Fibroblast of skin of scalp (primary cell): ENCODE data around the gene HORMAD2.

Source experiments
- DNase-seq: peaks from one replicate; pipeline ENCODE4 v3.0.0-alpha.2; 2013

Gene HORMAD2

DNA sequence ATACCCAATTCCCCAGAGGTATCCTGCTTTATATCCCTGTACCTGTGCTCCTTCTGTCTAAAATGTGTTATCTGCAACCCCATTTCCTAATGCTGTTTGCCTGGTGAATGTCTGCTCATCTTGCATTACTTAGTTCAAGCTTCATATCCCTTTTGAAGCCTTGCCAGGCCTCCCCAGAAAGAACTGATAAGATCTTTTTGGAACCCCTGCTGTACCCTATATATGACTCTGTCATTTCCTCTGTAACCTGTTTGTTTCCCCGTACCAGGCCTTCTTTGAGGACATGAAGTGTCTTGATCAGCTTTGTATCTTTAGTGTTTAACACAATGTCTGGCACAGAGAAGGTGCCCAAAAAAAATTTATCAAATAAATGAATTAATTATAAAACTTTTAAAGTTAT lies 88.7 kb downstream of the HORMAD2 start:
- no peak for DNase-seq

DNA sequence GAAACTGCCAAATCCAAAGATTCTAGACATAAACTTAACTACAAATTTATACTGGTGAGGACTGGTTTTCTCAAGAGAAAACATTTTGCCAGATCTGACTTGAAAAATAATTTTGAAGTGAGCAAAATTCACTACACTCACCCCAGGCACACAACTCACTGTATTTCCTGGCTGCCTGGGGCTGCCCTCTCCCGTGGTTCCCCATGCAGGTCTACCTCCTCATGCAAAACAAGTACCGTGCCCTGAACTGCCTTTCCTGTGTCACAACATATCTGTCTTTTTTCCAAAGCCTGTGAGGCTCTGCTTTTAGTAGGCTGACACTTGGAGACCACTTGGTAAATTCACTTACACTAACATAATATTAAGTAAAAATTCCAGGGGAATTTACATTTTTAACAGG lies 89.9 kb downstream of the HORMAD2 start:
- no peak for DNase-seq

DNA sequence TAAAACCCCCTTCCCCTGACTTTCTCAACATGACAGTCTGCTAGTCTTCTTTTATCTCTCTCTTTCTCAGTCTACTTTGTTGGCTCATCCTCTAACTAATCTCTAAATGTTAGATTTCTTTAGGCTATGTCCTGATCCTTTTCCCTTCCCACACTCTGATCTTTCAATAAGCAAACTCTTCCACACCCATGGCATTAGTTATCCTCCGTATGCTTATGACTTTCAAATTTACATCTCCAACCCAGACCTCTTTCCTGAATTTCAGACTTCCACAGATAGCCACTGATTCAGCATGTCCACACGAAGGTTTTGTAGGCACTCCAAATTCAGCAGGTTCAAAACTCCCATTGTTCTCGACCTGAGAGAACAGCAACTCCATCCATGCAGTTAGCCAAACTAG lies 90.7 kb downstream of the HORMAD2 start:
- no peak for DNase-seq

DNA sequence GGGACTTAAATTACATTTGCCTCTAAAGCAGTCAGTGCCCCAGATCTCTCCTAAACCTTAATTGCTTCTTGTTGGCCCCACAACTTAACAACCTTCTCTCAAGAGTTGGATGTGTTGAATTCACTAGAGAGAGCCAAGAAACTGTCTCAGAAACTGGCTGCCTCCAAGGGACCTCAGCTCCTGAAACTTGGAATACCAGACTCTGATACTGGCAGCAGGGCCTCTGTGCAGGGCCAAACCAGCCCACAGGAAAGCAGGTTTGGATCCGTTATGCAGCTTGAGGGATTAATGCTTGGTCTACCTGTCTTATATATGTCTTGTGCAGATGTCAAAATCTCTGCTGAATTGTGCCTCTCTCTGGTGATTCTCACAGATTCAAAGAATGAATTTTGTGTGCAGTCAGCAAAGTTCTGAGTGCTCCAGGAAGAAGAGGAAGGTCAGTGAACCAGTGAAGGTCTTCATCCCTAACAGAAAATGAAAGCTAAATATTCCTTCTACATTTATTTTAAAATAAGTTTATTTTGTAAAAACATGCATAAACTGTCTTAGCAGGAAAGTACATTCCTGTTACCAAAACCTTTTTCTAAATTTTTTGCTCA lies 95.5 kb downstream of the HORMAD2 start:
- no peak for DNase-seq

DNA sequence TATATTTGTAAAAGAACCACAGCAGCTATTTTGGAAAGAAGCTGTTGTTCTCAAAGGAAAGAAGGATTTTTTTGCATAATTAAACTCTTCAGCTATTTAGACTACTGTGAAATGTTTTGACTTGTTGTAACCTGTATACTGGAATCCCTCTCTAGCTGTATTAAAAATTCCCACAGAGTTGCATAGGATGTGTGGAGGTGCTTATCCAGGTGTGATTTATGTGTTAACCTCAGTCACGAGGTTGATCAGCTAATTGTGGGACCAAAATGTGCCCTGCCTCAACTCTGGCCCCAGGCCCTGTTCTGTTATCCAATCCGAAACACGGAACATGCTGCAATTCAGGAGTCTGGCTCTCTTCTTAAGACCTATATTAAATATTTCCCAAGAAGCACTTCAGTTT lies 96.2 kb downstream of the HORMAD2 start:
- DNase-seq: no peak

DNA sequence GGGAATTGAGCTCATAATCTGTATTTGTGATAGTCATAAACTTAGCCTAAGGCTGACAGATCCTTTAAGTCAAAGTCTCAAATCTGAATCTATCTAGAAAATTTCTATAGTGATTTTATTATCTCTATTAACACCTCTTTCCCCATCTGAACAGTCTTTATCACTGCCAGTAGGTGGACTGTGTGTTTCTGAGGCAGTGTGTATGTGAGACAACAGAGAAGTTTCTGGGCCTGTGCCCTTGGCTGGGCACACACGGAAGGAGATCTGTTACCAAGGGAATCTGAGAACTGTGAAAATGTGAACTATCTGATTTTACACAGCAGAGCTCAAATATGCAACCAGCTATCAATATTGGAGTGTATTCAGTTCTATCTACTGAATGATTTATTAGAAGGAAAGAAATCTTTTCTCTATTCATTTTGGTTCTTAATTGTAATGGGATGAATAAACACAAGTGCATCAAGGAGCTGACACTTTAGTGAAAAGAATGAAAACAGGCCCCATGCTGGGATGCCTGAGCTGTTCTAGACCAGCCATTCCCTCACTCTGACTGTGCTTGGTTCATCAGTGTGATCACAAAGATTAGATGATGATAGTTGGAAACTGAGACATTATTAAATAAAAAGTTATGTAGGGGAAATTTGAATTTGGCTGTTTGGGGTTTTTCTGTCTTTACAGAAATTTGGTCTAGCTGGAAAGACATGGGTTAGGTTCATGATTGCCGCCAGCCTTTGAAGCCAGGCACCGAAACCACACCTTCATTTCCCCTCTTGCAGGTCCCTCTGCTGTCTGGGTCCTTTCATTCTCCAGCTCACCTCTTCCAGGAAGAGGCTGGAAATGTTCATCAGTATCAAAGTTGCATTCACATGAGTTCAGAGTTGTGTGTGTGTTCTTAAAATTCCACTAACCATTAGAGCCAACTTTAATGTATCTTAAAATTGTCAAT lies 98.2 kb downstream of the HORMAD2 start:
- DNase-seq: peak; percentile 55

DNA sequence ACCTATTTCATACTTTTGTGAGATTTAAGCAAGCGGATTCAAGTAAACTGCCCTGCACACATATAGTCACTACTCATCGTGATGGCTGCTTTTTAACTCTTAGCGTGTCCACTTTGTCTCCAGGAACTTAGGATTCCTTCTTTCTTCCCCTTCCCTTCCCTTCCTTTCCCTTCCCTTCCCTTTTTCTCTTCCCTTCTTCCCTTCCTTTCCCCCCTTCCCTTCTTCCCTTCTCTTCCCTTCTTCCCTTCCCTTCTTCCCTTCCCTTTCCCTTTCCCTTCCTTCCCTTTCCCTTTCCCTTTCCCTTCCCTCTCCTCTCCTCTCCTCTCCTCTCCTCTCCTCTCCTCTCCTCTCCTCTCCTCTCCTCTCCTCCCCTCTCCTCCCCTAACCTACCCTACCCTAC lies 100.4 kb downstream of the HORMAD2 start:
- no peak for DNase-seq

DNA sequence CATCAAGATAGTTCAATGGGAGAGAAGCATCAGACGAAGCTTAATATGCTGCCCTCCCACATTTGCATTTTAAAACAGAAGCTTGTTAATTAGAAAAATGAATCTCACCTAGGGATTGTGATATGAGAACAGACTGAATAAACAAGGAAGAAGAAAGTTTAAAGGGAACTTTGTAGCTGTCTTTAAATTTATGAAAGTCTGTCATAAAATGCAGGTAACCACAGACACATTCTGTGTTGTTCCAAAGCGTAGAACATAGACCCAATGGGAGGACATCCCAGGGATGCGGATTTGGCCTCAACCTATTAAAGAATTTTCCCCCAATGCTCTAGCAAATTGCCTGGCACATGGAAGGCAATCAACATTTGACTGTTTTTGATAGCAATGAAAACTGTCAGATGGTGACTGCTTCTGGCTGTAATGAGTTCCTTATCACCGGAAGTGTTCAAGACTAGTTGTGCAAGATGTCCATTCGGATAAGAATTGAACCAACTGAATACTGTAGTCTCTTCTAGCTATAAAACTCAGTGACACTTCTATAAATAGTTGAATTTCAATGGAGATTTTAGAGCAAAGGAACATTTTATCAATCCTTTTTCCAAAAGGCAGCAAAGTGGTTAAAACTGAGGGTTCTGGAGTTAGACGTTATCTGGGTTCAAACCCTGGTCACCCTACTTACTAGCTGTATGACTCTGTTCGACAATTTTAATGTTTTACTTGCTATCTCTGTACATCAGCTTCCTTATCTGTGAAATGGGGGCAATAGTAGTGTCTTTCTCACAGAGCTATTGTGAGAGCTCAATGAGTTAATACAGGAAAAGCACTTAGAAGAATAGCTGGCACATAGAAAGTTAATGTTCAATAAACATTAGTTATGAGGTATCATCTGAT lies 101.4 kb downstream of the HORMAD2 start:
- DNase-seq: no peak

DNA sequence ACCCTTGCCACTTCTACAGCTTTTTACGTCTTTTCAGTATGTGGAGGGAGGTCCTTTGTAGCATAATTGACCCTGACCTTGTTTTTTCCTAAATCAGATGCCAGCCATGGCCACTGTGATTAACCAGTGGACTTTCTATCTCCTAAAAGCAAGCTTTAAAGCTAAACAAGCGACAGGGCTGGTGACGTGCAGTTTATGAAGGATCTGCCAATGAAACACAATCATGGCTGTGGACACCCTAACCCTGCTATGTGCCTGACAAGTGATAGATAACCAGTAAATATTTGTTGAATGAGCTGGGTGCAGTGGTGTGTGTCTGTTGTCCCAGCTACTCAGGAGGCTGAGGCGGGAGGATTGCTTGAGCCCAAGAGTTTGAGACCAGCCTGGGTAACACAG lies 102.1 kb downstream of the HORMAD2 start:
- no peak for DNase-seq

DNA sequence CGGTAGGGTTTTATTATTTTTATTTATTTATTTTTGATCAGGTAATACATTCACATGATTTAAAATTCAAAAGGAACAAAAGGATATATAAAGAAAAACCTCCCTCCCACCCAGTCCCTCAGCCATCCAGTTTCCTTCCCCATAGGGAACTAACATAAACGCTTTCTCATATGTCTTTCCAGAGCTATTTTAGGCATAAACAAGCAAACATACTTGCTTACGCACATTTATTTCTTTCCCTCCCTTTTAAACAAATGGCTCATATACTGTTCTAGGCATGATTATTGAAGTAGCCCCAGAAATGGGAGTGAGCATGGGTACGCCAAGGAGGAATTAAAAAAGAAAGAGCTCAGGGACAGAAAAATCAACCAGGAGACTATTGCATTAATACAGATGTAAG lies 102.6 kb downstream of the HORMAD2 start:
- DNase-seq: no peak

DNA sequence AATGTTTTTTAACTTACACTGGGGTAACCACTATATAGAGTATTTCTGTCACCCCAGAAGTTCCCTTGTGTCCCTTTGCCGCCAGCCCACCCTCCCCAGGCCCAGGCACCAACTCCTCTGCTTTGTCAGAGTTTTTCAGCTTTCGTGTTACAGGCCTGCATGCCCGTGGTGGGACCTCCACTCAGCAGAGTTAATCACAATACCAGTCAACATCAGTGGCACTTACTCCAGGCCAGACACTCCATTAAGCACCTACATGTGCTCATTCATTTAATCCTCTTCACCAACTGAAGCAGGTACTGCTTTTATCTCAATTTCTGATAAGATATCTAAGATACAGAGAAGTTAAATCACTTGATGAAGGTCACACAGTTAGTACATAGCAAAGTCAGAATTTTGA lies 103.0 kb downstream of the HORMAD2 start:
- DNase-seq: no peak

DNA sequence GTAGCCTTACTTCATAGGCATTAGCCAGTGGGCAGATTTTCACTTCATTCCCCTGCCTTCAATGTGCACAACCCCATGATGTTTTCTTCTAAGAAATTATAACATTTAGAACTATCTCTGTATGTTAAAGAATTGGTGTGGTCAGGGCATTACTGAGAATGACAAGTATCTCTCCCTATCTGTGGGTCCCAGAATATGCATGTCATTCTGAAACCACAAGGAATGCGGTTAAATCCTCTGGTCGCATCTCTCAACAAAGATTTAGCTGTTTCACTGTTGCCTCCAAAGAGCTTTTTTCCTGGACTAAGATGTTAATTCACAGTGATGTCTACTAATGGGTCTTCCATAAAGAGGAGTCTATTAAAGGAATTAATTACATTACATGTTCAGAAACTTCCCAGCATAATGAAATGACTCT lies 103.6 kb downstream of the HORMAD2 start:
- DNase-seq: peak; percentile 91

DNA sequence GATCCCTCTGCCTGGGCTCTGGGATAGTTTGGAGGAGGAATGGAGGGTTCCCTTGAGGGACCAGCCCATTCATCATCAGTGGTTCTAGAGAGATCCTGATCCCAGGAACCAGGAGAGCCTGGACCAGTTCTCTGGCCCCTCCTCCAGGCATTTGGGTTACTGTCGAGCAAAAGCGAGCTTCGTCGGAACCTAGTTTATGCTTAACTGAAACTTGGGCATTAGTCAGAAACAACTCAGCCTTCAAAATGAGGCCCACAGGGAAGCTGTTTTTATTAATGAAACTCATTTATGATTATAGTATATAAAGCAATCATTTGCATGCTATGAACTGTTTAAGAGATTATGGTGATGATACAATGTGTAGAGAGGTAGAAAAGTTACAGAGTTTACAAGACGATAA lies 104.9 kb downstream of the HORMAD2 start:
- DNase-seq: no peak

DNA sequence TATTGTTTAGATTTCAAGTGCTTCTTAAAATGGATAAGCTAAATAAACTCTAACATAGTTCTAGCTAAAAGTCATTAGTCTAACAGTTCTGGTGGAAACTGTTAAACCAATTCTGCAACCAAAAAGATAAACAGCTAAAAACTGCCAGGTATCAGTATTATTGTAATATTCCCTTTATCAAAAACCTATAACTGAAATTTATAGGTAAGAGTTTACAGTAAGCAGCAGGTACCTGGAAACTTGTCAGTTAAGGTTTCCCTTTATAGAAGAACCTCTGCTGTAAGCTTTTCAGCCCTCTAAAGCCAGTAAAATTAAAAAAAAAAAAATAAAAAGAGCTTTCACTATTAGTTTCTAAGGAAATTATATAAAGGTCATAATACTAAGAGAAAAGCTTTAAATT lies 105.3 kb downstream of the HORMAD2 start:
- no peak for DNase-seq

DNA sequence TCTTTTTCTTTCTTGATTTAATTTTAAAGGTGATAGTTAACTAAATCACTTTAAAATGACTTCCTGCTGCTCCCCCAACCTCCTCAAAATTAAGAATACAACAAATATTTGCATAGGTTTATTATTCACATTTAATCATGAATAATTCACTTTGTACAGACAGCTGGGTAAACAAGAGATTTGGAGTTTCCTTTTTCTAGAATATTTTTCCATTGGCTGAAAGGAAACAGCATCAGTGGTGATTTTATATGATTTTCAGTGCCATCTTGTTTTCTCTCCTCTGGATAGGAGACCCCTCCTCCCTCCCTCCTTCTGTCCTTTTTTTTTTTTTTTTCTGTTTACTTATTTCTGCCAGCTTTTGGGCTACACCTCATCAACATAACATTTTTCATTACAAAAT lies 105.8 kb downstream of the HORMAD2 start:
- no peak for DNase-seq

DNA sequence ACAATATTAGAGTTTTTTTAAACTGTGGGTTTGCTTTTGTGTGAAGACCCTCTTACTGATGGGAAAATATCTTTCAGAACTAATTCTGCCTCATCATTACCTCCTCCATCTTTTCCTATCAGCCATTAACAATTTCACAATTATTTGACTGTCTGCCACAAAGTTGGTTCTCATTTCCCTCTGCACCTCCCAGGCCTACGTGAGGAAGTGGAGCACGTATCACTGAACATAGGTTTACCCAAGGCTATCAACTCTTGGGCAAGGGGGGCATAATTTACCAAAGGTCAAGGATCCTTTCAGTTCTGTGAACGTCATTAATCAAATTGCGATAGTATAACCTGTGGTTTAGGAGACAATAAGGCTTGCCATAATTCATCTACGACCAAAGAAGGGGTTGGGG lies 106.2 kb downstream of the HORMAD2 start:
- no peak for DNase-seq

DNA sequence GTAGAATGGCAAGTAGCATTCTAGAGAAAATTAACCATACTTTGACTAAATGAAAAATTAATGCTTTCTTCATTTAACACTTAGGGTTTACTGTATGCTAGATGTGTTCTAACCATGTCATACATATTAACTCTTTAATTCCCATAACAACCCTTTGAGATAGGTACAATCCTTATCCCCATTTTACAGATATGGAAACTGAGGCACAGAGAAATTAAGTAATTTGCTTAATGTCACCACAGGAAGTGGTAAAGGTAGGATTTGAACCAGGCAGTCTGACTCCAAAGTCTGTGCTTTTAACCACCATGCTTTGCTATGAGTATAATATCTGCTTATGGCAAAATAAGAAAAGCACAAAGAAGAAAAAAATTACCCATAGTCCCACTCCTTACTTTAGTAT lies 106.8 kb downstream of the HORMAD2 start:
- DNase-seq: no peak

DNA sequence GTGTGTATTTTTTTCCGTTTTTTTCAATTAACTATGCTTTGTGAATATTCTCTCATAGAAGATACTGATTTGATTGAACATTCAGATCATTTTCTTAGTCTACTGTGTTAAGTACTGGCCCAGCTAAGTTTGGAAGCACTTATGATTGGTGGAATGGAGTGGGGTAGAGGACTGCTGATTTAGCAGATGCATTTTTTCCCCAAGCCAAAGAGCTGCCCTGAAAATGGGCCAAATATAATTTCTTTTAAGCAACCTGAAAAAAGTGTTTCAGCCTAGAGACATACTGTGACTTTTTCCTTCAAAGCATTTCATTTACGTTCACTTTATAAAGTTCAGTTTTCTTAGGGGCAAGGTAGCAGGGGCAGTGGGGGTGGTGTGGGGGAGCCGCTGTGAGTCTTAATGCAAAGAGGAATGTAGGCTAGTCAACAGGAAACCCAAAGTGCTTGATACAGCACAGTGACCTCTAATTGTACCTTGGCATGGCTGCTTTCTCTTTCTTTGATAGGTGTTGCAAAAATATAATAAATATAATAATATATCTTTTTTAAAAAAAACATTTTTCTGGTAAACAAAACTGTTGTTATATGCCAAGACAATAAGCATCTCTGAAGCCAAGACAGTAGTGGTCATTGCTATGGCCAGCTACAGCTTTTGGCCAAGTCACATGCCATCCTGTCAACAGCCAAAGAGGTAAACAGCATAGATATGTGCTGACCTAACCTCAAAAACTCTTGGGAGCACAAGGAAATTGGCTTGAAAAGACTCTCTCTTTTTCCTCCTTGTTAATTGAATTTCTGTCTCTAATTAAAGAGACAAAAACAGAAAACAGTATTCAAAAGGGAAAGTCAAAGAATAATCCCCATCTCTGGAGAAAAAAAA lies 107.5 kb downstream of the HORMAD2 start:
- DNase-seq: no peak

DNA sequence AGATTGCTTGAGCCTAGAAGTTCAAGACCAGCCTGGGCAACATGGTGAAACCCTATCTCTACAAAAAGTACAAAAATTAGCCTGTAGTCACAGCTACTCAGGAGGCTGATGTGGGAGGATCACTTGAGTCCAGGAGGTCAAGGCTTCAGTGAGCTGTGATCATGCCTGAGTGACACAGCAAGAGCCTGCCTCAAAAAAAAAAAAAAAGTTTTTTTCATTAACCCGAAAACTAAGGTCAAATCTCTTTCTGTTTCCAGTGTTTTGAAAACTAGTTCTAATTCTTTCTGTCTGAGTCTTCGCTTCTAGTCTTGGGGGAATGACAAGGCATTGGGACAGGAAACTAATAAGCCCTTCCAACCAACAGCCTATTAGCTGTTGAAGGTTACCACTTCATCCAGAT lies 108.6 kb downstream of the HORMAD2 start:
- peak; percentile 50 for DNase-seq

DNA sequence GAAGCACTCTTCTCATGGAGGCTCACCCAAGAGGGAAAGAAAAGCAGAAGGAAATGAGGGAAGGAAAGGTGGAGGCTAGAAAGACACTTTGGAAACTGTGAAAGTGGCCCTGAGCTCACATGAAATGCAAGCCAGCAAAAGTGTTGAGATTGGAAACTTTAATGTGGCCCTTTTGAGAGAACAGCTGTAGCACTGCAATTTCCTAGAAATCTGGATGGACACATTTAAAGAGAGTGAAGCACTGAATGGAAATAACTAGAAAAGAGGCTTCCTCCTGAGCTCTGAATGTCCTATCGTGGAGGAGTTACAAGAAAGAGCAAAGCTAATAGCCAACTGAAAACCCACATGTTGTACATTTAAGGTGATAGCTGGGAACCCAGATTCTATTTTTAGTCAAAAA lies 110.3 kb downstream of the HORMAD2 start:
- DNase-seq: no peak

DNA sequence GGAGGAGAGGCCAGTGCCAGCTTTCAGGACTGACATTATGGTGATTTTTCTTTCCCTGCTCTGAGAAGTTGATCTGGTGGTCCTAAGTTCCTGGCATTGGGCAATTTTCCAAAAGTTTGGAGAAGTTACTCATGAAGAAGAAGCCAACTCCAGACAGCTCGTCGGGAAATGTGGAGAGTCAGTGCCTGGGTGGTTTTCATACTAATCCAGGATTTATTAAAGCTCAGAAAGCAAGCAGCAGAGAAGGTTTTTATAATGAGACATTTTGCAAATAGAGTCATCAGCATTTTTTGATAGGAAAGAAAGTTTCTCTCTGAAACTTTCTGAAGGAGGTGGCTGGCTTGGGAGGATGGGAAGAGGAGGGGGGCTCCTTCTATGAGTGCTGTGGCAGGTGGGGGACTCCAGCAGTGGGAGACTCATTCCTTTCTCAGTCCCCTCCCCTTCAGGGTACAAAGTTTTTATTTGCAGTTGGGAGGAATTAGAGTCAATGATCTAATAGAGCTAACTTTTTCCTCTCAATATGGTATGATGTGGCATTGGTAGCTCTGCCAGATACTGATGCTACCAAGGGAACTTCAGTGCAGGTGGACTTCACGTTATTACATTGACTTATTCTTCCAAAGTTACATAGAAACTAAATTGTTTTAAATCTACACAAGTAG lies 110.9 kb downstream of the HORMAD2 start:
- DNase-seq: peak; percentile 85

DNA sequence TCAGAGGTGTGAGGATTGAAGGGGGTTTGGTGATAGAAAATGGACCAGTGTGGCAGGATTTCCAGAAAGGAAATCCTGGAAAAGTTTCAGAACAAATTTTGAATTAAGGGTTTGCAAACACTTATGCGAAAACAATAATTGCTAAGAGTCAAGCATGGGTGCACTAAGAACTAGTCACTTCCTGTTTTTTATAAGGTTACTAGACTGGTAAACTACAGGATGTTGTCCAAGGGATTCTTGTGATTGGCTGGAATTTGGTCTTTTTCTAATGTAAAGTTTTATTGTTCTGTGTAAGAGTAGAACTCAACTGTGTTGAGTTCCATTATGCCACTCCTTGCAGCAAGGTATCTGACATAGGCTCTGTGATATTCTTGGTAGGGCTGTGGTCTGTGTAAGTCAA lies 112.2 kb downstream of the HORMAD2 start:
- no peak for DNase-seq
